Kidney (tissue), 14 donors: Measurements from ENCODE around the gene CLCA2. TPM values are rescaled to one million over a fixed set of nuclear protein-coding genes. Genes with fewer than 3 reads are reported as not detected.

Experiments
- DNase-seq, 5 donors: peaks; one replicate each; pipeline ENCODE4 v3.0.0-alpha.2; 2013 to 2020
- FAIRE-seq: peaks from 2 replicates; lab custom pipeline; 2012; peaks lifted over from hg19 to GRCh38; lab: Jason Lieb, UNC
- H3K27ac ChIP-seq, 2 donors: one replicate each; pipeline ENCODE4 v1.7.0; 2013; ENCODE audit warnings: low read depth in 2 of 2, low read length in 2 of 2, inconsistent platforms in 1 of 2
- H3K27me3 ChIP-seq: one replicate; pipeline ENCODE4 v1.7.1; 2013; ENCODE audit warnings: low read length, inconsistent platforms; ENCODE audit not compliant: control insufficient read depth, insufficient read depth
- H3K36me3 ChIP-seq, 3 donors: one replicate each; pipeline versions ENCODE4 v1.7.0 to v1.7.1; 2013; ENCODE audit warnings: low read length in 3 of 3, control low read depth in 1 of 3, inconsistent platforms in 1 of 3; ENCODE audit not compliant: insufficient read depth in 3 of 3, control insufficient read depth in 2 of 3
- H3K4me1 ChIP-seq, 3 donors: one replicate each; pipeline versions ENCODE4 v1.7.0 to v1.7.1; 2013; ENCODE audit warnings: low read length in 3 of 3, inconsistent platforms in 1 of 3, low read depth in 1 of 3; ENCODE audit not compliant: control insufficient read depth in 2 of 3, insufficient read depth in 2 of 3
- H3K4me3 ChIP-seq, 3 donors: one replicate each; pipeline versions ENCODE4 v1.7.0 to v1.8.1; 2013; ENCODE audit warnings: low read length in 3 of 3, control low read depth in 1 of 3, inconsistent platforms in 1 of 3
- H3K9ac ChIP-seq, 3 donors: one replicate each; pipeline versions ENCODE4 v1.7.0 to v1.7.1; 2013; ENCODE audit warnings: low read length in 3 of 3, control low read depth in 1 of 3, inconsistent platforms in 1 of 3
- H3K9me3 ChIP-seq, 3 donors: one replicate each; pipeline versions ENCODE4 v1.7.0 to v1.7.1; 2013; ENCODE audit warnings: low read length in 3 of 3, control low read depth in 1 of 3, inconsistent platforms in 1 of 3; ENCODE audit not compliant: control insufficient read depth in 2 of 3, insufficient read depth in 1 of 3
- CTCF ChIP-seq: IDR thresholded peaks from 3 replicates; pipeline ENCODE4 v1.5.1; 2012; ENCODE audit warnings: mild to moderate bottlenecking, moderate library complexity, borderline replicate concordance; ENCODE audit not compliant: insufficient read depth; ENCODE audit errors: extremely low read depth
- intact Hi-C: fragments of 100-400 bp; cut with DNase I; formaldehyde crosslinking; loops from one replicate; pipeline ENCODE4 v1.11.1; 2022
- polyA plus RNA-seq: library from polyadenylated mRNA; stranded (reverse); fragments of 350-450 nt; fragmentation: Illumina TruSeq; extraction: RNeasy Lipid Tissue Mini Kit (QIAGEN cat#74804); gene quantifications from one replicate; pipeline ENCODE4 v1.2.3, GENCODE V29; 2014; ENCODE audit warnings: low read depth, low replicate concordance; ENCODE audit not compliant: insufficient read depth
- total RNA-seq: library from RNA; stranded (reverse); fragmentation: NEBNext Ultra II Directional; extraction: Animal tissue kit (Norgen Biotek cat#: 25700); gene quantifications from one replicate; pipeline ENCODE4 v1.2.1, GENCODE V29; 2021
- donor health status: control.
- donor health status: control.
- donor health status: control.
- donor health status: control.
- donor health status: control.
- donor health status: DM: yes; HTN: yes; CAD: no.
- donor health status: Normal renal cell carcinoma (clear cell type).

CLCA2 gene
- total and polyA plus RNA-seq, 2 donors from 2014 or later: not detected

GRCh38 chr1:86487811-86488141 is 63.8 kb downstream of the CLCA2 start:
- FAIRE-seq: no peak
- H3K9ac ChIP-seq: no peak overlapping the region
- intact Hi-C loops: no loop called here

GRCh38 chr1:86489242-86489878 is 65.4 kb downstream of the CLCA2 start:
- Histone ChIP-seq H3K27me3 (no peaks in the 10 kb centered on the region), H3K4me3 (no peak overlapping the region), H3K27ac (no peak overlapping the region), H3K36me3 (no peaks in the 10 kb centered on the region), H3K9ac (no peak overlapping the region), H3K4me1 (no peaks in the 10 kb centered on the region), H3K9me3 (no peaks in the 10 kb centered on the region)
- FAIRE-seq: no peak
- TF ChIP-seq CTCF: no peak
- DNase-seq: no peak
- intact Hi-C loops: no loop called here

More at GRCh38 chr1:86487811-86488141, 63.8 kb downstream of the CLCA2 start:
- no peak overlapping the region for H3K27ac ChIP-seq
- H3K4me3 ChIP-seq: no peak overlapping the region
- DNase-seq: no peak
- no peaks in the 10 kb centered on the region for H3K9me3 ChIP-seq
- no peaks in the 10 kb centered on the region for H3K27me3 ChIP-seq
- H3K4me1 ChIP-seq: no peaks in the 10 kb centered on the region
- TF ChIP-seq CTCF: no peak
- no peaks in the 10 kb centered on the region for H3K36me3 ChIP-seq

GRCh38 chr1:86491171-86491950 is 67.4 kb downstream of the CLCA2 start:
- FAIRE-seq: no peak

More at GRCh38 chr1:86491171-86491950, 67.4 kb downstream of the CLCA2 start:
- intact Hi-C loops: no loop called here
- Histone ChIP-seq H3K4me3 (no peak overlapping the region), H3K9ac (no peak overlapping the region), H3K4me1 (no peaks in the 10 kb centered on the region), H3K27ac (no peak overlapping the region), H3K27me3 (no peaks in the 10 kb centered on the region), H3K36me3 (no peaks in the 10 kb centered on the region), H3K9me3 (no peaks in the 10 kb centered on the region)
- no peak for TF ChIP-seq CTCF
- DNase-seq: no peak
